IMR-90 (cell line): ENCODE data around the gene MTCL3.

Experiments
- ATAC-seq: fragments of 200-7000 bp; cut with Tn5 transposase; 2 replicates; pipeline ENCODE4 v1.9.1; 2020; ENCODE audit warnings: low read depth, mild to moderate bottlenecking, moderate library complexity
- BruUV-seq: library from RNA; stranded (reverse); fragments of 400-500 nt; replicated peaks from 2 replicates; lab custom pipeline; 2021; lab: Mats Ljungman, UMichigan
- CTCF ChIA-PET: fragments of 300-600 bp; formaldehyde crosslinking; extraction: SDS; loops from one replicate; lab custom pipeline; 2021; ENCODE audit warnings: antibody characterized with exemption; lab: Yijun Ruan, JAX
- POLR2A ChIA-PET: fragments of 300-600 bp; sonication (Branson Sonifier 250); formaldehyde crosslinking; loops from one replicate; lab custom pipeline; 2022; ENCODE audit warnings: antibody characterized with exemption; ENCODE audit not compliant: unreplicated experiment; lab: Charles Lee
- DNase-seq: peaks from one replicate; pipeline ENCODE4 v3.0.0; 2013
- H2AFZ ChIP-seq: replicated peaks from 2 replicates; pipeline ENCODE3; 2013; ENCODE audit warnings: low read length, mild to moderate bottlenecking; ENCODE audit not compliant: poor library complexity
- H2AK5ac ChIP-seq: 2 replicates; pipeline ENCODE4 v1.6.1; 2013; ENCODE audit warnings: low read depth, low read length, inconsistent platforms
- H2AK9ac ChIP-seq: replicated peaks from 2 replicates; pipeline ENCODE3; 2013; ENCODE audit warnings: mild to moderate bottlenecking, low read depth, low read length, moderate library complexity; ENCODE audit not compliant: poor library complexity
- H2BK120ac ChIP-seq: 2 replicates; pipeline ENCODE4 v1.6.1; 2013; ENCODE audit warnings: low read depth, low read length, inconsistent platforms
- H2BK15ac ChIP-seq: 3 replicates; pipeline ENCODE4 v1.6.1; 2013; ENCODE audit warnings: low read depth, low read length, inconsistent platforms
- H2BK20ac ChIP-seq: 2 replicates; pipeline ENCODE4 v1.6.1; 2013; ENCODE audit warnings: low read depth, mild to moderate bottlenecking, inconsistent platforms, low read length, moderate library complexity
- H2BK5ac ChIP-seq: 2 replicates; pipeline ENCODE4 v1.6.1; 2013; ENCODE audit warnings: mild to moderate bottlenecking, low read depth, low read length, inconsistent platforms; ENCODE audit not compliant: poor library complexity, severe bottlenecking
- H3K14ac ChIP-seq: replicated peaks from 2 replicates; pipeline ENCODE4 v1.6.1; 2013; ENCODE audit warnings: low read depth, low read length, inconsistent platforms
- H3K18ac ChIP-seq: 2 replicates; pipeline ENCODE4 v1.6.1; 2013; ENCODE audit warnings: low read depth, low read length, control low read depth
- H3K23ac ChIP-seq: 2 replicates; pipeline ENCODE4 v1.6.1; 2013; ENCODE audit warnings: low read depth, low read length, inconsistent platforms
- H3K27ac ChIP-seq: 2 replicates; pipeline ENCODE4 v1.5.1; 2013; ENCODE audit warnings: mild to moderate bottlenecking, control low read depth, low read length; ENCODE audit not compliant: insufficient read depth
- H3K27me3 ChIP-seq: 2 replicates; pipeline ENCODE4 v1.6.1; 2013; ENCODE audit warnings: low read length; ENCODE audit not compliant: control insufficient read depth, insufficient read depth
- H3K36me3 ChIP-seq: 2 replicates; pipeline ENCODE4 v1.6.1; 2013; ENCODE audit warnings: low read length, mixed read lengths; ENCODE audit not compliant: control insufficient read depth, insufficient read depth
- H3K4ac ChIP-seq: 2 replicates; pipeline ENCODE4 v1.6.1; 2013; ENCODE audit warnings: low read depth, low read length, inconsistent platforms
- H3K4me1 ChIP-seq: 2 replicates; pipeline ENCODE4 v1.6.1; 2013; ENCODE audit warnings: low read length, mixed read lengths; ENCODE audit not compliant: control insufficient read depth, insufficient read depth
- H3K4me2 ChIP-seq: 2 replicates; pipeline ENCODE4 v1.6.1; 2013; ENCODE audit warnings: low read depth, mild to moderate bottlenecking, control low read depth, low read length, moderate library complexity
- H3K4me3 ChIP-seq: 2 replicates; pipeline ENCODE4 v1.5.1; 2013; ENCODE audit warnings: low read depth, mild to moderate bottlenecking, control low read depth, low read length, moderate library complexity; ENCODE audit not compliant: insufficient read depth
- H3K56ac ChIP-seq: 2 replicates; pipeline ENCODE4 v1.6.1; 2013; ENCODE audit warnings: low read length, inconsistent platforms; ENCODE audit not compliant: insufficient read depth; ENCODE audit errors: extremely low read depth
- H3K79me1 ChIP-seq, 2 experiments: 2 replicates each; pipeline ENCODE4 v1.6.1; 2013; ENCODE audit warnings: low read length in 2 of 2, inconsistent platforms in 1 of 2, low read depth in 1 of 2
- H3K9ac ChIP-seq: 2 replicates; pipeline ENCODE4 v1.6.1; 2013; ENCODE audit warnings: low read depth, low read length, control low read depth
- H3K9me1 ChIP-seq: 2 replicates; pipeline ENCODE4 v1.6.1; 2013; ENCODE audit warnings: low read length, inconsistent platforms; ENCODE audit not compliant: insufficient read depth
- H3K9me3 ChIP-seq: 2 replicates; pipeline ENCODE4 v1.6.1; 2013; ENCODE audit warnings: low read length; ENCODE audit not compliant: control insufficient read depth, insufficient read depth
- H4K20me1 ChIP-seq: 2 replicates; pipeline ENCODE4 v1.6.1; 2013; ENCODE audit warnings: low read length, inconsistent platforms; ENCODE audit not compliant: insufficient read depth
- H4K5ac ChIP-seq: 2 replicates; pipeline ENCODE4 v1.6.1; 2013; ENCODE audit warnings: mild to moderate bottlenecking, low read depth, low read length, control low read depth
- H4K8ac ChIP-seq, 2 experiments: 2 replicates each; pipeline ENCODE4 v1.6.1; 2013; ENCODE audit warnings: low read depth in 2 of 2, low read length in 2 of 2, control low read depth in 1 of 2, inconsistent platforms in 1 of 2
- H4K91ac ChIP-seq: 2 replicates; pipeline ENCODE4 v1.6.1; 2013; ENCODE audit warnings: low read depth, low read length, inconsistent platforms; ENCODE audit not compliant: insufficient read depth
- BHLHE40 ChIP-seq: fragments of 150-350 bp; IDR thresholded peaks from 2 replicates; pipeline ENCODE4 v1.6.1; 2016; ENCODE audit warnings: mild to moderate bottlenecking, low read depth, low read length
- CEBPB ChIP-seq: IDR thresholded peaks from 2 replicates; pipeline ENCODE4 v1.6.1; 2012; ENCODE audit warnings: low read depth, low read length, improper control_type of control experiment
- CHD1 ChIP-seq: IDR thresholded peaks from 2 replicates; pipeline ENCODE4 v1.6.1; 2012; ENCODE audit warnings: low read depth, low read length, improper control_type of control experiment
- CTCF ChIP-seq: conservative IDR thresholded peaks from 2 replicates; pipeline ENCODE4 v1.5.1; 2012; ENCODE audit warnings: mild to moderate bottlenecking, low read depth, low read length, improper control_type of control experiment
- ELK1 ChIP-seq: fragments of 150-350 bp; IDR thresholded peaks from 2 replicates; pipeline ENCODE4 v1.6.1; 2016; ENCODE audit warnings: low read depth, mild to moderate bottlenecking, low read length, moderate library complexity, borderline replicate concordance
- FOS ChIP-seq: fragments of 150-350 bp; IDR thresholded peaks from 2 replicates; pipeline ENCODE4 v1.6.1; 2016; ENCODE audit warnings: low read depth, low read length
- MAFK ChIP-seq: IDR thresholded peaks from 2 replicates; pipeline ENCODE4 v1.6.1; 2012; ENCODE audit warnings: low read depth, low read length, improper control_type of control experiment
- MAZ ChIP-seq: IDR thresholded peaks from 2 replicates; pipeline ENCODE4 v1.6.1; 2012; ENCODE audit warnings: low read depth, mild to moderate bottlenecking, low read length, improper control_type of control experiment, moderate library complexity, borderline replicate concordance
- MXI1 ChIP-seq: IDR thresholded peaks from 2 replicates; pipeline ENCODE4 v1.6.1; 2012; ENCODE audit warnings: low read depth, mild to moderate bottlenecking, low read length, moderate library complexity, borderline replicate concordance
- NFE2L2 ChIP-seq: fragments of 150-350 bp; IDR thresholded peaks from 2 replicates; pipeline ENCODE4 v1.6.1; 2016; ENCODE audit warnings: low read depth, mild to moderate bottlenecking, low read length
- POLR2A ChIP-seq: IDR thresholded peaks from 2 replicates; pipeline ENCODE4 v1.6.1; 2012; ENCODE audit warnings: mild to moderate bottlenecking, low read depth, low read length
- RAD21 ChIP-seq: IDR thresholded peaks from 2 replicates; pipeline ENCODE4 v1.6.1; 2012; ENCODE audit warnings: low read length, improper control_type of control experiment
- RCOR1 ChIP-seq: IDR thresholded peaks from 2 replicates; pipeline ENCODE4 v1.6.1; 2012; ENCODE audit warnings: mild to moderate bottlenecking, low read length, improper control_type of control experiment; ENCODE audit not compliant: insufficient replicate concordance
- RFX5 ChIP-seq: IDR thresholded peaks from 2 replicates; pipeline ENCODE4 v1.8.0; 2012; ENCODE audit warnings: low read depth, mild to moderate bottlenecking, low read length, moderate library complexity
- SMC3 ChIP-seq: fragments of 150-350 bp; IDR thresholded peaks from 2 replicates; pipeline ENCODE4 v1.6.1; 2016; ENCODE audit warnings: low read depth, mild to moderate bottlenecking, antibody characterized with exemption, low read length, moderate library complexity
- USF2 ChIP-seq: fragments of 150-350 bp; IDR thresholded peaks from 2 replicates; pipeline ENCODE4 v1.6.1; 2017; ENCODE audit warnings: mild to moderate bottlenecking, antibody characterized with exemption, low read length, low read depth
- WGBS, 2 experiments: methylation state at CpG; one replicate each; pipeline versions ENCODE4 v1.1.5 to v1.1.7; 2013; ENCODE audit warnings: missing lambda C conversion rate in 2 of 2; ENCODE audit not compliant: insufficient read length in 1 of 2; ENCODE audit errors: extremely low coverage in 2 of 2; 5-methylcytosine and 5-hydroxymethylcytosine counted together
- dilution Hi-C: fragments of 300-500 bp; cut with HindIII; formaldehyde crosslinking; loops from one replicate; pipeline ENCODE4 v1.14.3; 2018; ENCODE audit warnings: low sequenced_read_pairs; ENCODE audit not compliant: unreplicated experiment
- in situ Hi-C: fragments of 300-500 bp; cut with MboI; formaldehyde crosslinking; loops from 3 replicates; pipeline ENCODE4 v1.14.3; 2019; ENCODE audit warnings: low sequenced_read_pairs, inconsistent platforms, mixed read lengths
- intact Hi-C: fragments of 100-400 bp; cut with micrococcal nuclease; formaldehyde crosslinking; loops from 2 replicates; pipeline ENCODE4 v1.10.0; 2022

The MTCL3 gene

GRCh38 chr6:127436578-127437110, 82.5 kb downstream of the MTCL3 start:
- DNase-seq (no peak), ATAC-seq (no peak)
- no peak overlapping the region for H3K4ac ChIP-seq
- H2BK15ac ChIP-seq = no peak overlapping the region
- no peak overlapping the region for H2AFZ ChIP-seq
- no peaks in the 10 kb centered on the region for H3K27me3 ChIP-seq
- in situ Hi-C loops = no loop called here
- no peak overlapping the region for H2AK9ac ChIP-seq
- H3K9ac ChIP-seq = no peak overlapping the region
- POLR2A ChIA-PET = no interaction called here
- H3K4me2 ChIP-seq = no peak overlapping the region
- no peaks in the 10 kb centered on the region for H3K36me3 ChIP-seq
- H3K27ac ChIP-seq = no peak overlapping the region
- no peak overlapping the region for H2BK120ac ChIP-seq
- H3K4me3 ChIP-seq = no peak overlapping the region
- H3K18ac ChIP-seq = no peak overlapping the region
- TF ChIP-seq USF2 = no peak
- TF ChIP-seq CTCF = no peak
- TF ChIP-seq ELK1 = no peak
- TF ChIP-seq MAZ = no peak
- no peak for TF ChIP-seq SMC3
- no peak for TF ChIP-seq BHLHE40
- TF ChIP-seq MXI1 = no peak
- no peak for TF ChIP-seq RFX5
- TF ChIP-seq RAD21 = no peak
- no peak for TF ChIP-seq POLR2A
- no peak for TF ChIP-seq MAFK
- no peak for TF ChIP-seq CHD1
- TF ChIP-seq CEBPB = no peak
- TF ChIP-seq NFE2L2 = no peak
- TF ChIP-seq RCOR1 = no peak
- TF ChIP-seq FOS = no peak
- intact Hi-C loops = no loop called here
- WGBS, 2 experiments = 94% methylated on average over 2 of the region's 3 CpGs; no CpG with 5 or more reads in 1 of the 2 experiments
- CTCF ChIA-PET = no interaction called here
- BruUV-seq = no TSS peak
- H4K20me1 ChIP-seq = no peaks in the 10 kb centered on the region
- H4K8ac ChIP-seq = no peak overlapping the region
- H2BK5ac ChIP-seq = no peak overlapping the region
- no peak overlapping the region for H3K56ac ChIP-seq
- no peaks in the 10 kb centered on the region for H3K9me3 ChIP-seq
- no peak overlapping the region for H2AK5ac ChIP-seq
- H3K9me1 ChIP-seq = no peaks in the 10 kb centered on the region
- H3K79me1 ChIP-seq = no peaks in the 10 kb centered on the region
- dilution Hi-C loops = no loop called here
- H3K14ac ChIP-seq = no peak overlapping the region
- H3K23ac ChIP-seq = no peak overlapping the region
- no peak overlapping the region for H2BK20ac ChIP-seq
- H3K4me1 ChIP-seq = peaks cover 1% of the 10 kb centered on the region; the same call in 1 of the 2 replicates
- no peak overlapping the region for H4K91ac ChIP-seq
- no peak overlapping the region for H4K5ac ChIP-seq
